ENCODE measurements around the gene NCCRP1. TPM values are rescaled to one million over a fixed set of nuclear protein-coding genes. Genes with fewer than 3 reads are reported as not detected.
A peak's percentile ranks its signal among the peaks of the same experiment; 100 is the strongest.

NCCRP1 gene
- total RNA-seq, 2 donors from 2014 or later, result 0.27 TPM; not detected in 1

DNA sequence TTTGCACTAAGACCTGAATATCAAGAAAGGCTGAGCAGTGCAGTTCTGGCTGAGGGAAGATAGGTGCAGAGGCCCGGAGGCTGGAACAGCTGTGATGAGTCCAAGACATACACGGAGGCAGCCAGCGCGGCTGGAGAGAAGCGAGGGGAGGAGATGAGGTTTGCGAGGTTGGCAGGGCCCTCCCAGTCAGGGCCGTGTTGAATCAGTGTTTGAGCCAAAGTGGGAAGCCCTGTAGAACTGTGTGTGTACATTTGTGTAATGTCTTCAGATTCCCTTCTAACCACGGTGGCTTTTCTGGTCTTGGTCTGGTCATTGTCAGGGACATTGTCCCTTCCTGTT lies 36.3 kb upstream of the NCCRP1 start:
- no peak overlapping the region for H3K4me3 ChIP-seq
- no peaks in the 10 kb centered on the region for H3K9me3 ChIP-seq
- DNase-seq (ENCODE audit: low spot score) (peak; percentile 30), ATAC-seq (ENCODE audit: insufficient number of reproducible peaks, low FRiP score, low read depth) (peak; percentile 78)
- no peaks in the 10 kb centered on the region for H3K27me3 ChIP-seq (replicated peaks; ENCODE audit: insufficient read depth)
- peak overlapping the region; percentile 40 to 45 for H3K27ac ChIP-seq
- TF ChIP-seq, protein P1, sequence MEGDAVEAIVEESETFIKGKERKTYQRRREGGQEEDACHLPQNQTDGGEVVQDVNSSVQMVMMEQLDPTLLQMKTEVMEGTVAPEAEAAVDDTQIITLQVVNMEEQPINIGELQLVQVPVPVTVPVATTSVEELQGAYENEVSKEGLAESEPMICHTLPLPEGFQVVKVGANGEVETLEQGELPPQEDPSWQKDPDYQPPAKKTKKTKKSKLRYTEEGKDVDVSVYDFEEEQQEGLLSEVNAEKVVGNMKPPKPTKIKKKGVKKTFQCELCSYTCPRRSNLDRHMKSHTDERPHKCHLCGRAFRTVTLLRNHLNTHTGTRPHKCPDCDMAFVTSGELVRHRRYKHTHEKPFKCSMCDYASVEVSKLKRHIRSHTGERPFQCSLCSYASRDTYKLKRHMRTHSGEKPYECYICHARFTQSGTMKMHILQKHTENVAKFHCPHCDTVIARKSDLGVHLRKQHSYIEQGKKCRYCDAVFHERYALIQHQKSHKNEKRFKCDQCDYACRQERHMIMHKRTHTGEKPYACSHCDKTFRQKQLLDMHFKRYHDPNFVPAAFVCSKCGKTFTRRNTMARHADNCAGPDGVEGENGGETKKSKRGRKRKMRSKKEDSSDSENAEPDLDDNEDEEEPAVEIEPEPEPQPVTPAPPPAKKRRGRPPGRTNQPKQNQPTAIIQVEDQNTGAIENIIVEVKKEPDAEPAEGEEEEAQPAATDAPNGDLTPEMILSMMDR (IDR thresholded peaks at IDR 0.05), result no peak
- peaks cover 25 to 48% of the 10 kb centered on the region in 2 donors for H3K4me1 ChIP-seq (ENCODE audit: control insufficient read depth in 1 of 2, low read depth in 2 of 2)
- no peaks in the 10 kb centered on the region for H3K36me3 ChIP-seq

GRCh38 chr19:39160889-39161672 lies 35.7 kb upstream of the NCCRP1 start:
- DNase-seq (ENCODE audit: low spot score) (no peak), ATAC-seq (ENCODE audit: insufficient number of reproducible peaks, low FRiP score, low read depth) (no peak)
- Histone ChIP-seq H3K4me1 (ENCODE audit: control insufficient read depth in 1 of 2, low read depth in 2 of 2) (peaks cover 25 to 51% of the 10 kb centered on the region in 2 donors), H3K27me3 (replicated peaks; ENCODE audit: insufficient read depth) (no peaks in the 10 kb centered on the region), H3K36me3 (no peaks in the 10 kb centered on the region), H3K27ac (peak overlapping the region; percentile 40 to 45), H3K4me3 (no peak overlapping the region), H3K9me3 (no peaks in the 10 kb centered on the region)
- TF ChIP-seq, protein P1 (IDR thresholded peaks at IDR 0.05), result no peak

DNA sequence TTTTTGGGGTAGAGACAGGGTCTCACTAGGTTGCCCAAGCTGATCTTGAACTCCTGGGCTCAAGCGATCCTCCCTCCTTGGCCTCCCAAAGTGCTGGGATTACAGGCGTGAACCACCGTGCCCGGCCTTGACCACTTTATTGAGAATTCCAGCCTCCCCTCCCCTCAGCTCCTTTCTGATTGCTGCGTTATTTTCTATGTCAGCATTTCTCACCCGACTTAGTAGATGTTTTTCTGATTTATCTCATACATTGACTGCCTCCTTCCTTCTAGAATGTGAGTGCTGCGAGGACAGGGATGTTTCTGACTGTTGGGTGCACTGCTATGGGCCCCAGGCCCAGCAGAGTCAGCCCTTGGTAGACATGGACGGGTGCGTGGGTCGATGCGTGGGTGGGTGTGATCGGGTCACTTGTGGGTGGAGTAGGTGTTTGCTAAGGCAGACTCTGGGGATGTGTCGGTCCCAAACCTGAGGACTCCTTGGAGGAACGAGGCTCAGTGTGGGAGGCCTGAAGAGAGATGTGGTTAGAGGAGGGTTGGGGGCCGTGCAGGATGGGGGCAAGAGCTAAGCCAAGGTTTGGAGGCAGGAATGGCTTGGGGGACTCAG lies 34.2 kb upstream of the NCCRP1 start:
- H3K9me3 ChIP-seq, result no peaks in the 10 kb centered on the region
- TF ChIP-seq, protein P1 (IDR thresholded peaks at IDR 0.05), result no peak
- H3K4me3 ChIP-seq, result no peak overlapping the region
- H3K27ac ChIP-seq, result no peak overlapping the region
- ATAC-seq (ENCODE audit: insufficient number of reproducible peaks, low FRiP score, low read depth) (no peak), DNase-seq (ENCODE audit: low spot score) (no peak)
- H3K27me3 ChIP-seq (replicated peaks; ENCODE audit: insufficient read depth), result no peaks in the 10 kb centered on the region
- peaks cover 19 to 51% of the 10 kb centered on the region in 2 donors for H3K4me1 ChIP-seq (ENCODE audit: control insufficient read depth in 1 of 2, low read depth in 2 of 2)
- H3K36me3 ChIP-seq, result no peaks in the 10 kb centered on the region

DNA sequence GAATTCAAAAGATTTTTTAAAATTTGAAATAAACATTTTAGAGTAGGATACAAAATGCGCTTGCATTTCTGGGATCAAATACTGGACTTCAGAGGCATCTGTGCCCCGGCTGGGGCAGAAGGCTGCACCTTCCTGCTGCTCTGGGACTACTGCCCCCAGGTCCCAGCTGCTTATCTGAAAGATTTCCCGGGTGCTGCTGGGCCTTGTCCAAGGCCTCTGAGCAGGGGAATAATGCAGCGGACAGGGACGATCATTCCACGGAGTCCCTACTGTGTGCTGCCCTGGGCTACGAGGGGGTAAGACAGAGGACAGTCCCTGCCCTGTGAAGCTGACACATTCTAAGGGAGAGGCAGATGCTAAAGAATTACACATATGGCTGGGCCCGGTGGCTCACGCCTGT lies 33.1 kb upstream of the NCCRP1 start:
- TF ChIP-seq, protein P1 (IDR thresholded peaks at IDR 0.05), result no peak
- H3K27ac ChIP-seq, result no peak overlapping the region
- H3K36me3 ChIP-seq, result no peaks in the 10 kb centered on the region
- no peak overlapping the region for H3K4me3 ChIP-seq
- H3K9me3 ChIP-seq, result no peaks in the 10 kb centered on the region
- peaks cover 16 to 43% of the 10 kb centered on the region in 2 donors for H3K4me1 ChIP-seq (ENCODE audit: control insufficient read depth in 1 of 2, low read depth in 2 of 2)
- H3K27me3 ChIP-seq (replicated peaks; ENCODE audit: insufficient read depth), result no peaks in the 10 kb centered on the region
- DNase-seq (ENCODE audit: low spot score) (no peak), ATAC-seq (ENCODE audit: insufficient number of reproducible peaks, low FRiP score, low read depth) (no peak)

DNA sequence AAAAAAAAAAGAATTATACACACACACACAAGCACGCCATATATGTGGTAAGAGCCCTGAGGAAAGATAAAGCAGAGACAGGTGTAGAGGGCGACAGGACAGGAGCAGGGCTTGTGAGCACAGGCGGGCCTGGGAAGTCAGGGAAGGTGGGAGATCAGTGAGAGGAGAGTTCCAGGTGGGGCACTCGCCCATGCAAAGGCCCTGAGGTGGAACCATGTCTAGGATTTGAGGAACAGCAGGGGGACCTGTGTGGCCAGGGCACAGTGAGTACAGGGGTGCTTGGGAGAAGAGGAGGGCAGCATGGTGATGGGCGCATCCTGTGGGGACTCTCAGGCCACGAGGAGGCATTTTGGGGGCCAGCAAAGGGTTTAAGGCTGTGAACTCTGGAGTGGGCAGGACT lies 32.5 kb upstream of the NCCRP1 start:
- no peaks in the 10 kb centered on the region for H3K27me3 ChIP-seq (replicated peaks; ENCODE audit: insufficient read depth)
- no peak for ATAC-seq (ENCODE audit: insufficient number of reproducible peaks, low FRiP score, low read depth)
- TF ChIP-seq, protein P1 (IDR thresholded peaks at IDR 0.05), result no peak
- no peaks in the 10 kb centered on the region for H3K36me3 ChIP-seq
- H3K4me1 ChIP-seq (ENCODE audit: control insufficient read depth in 1 of 2, low read depth in 2 of 2), result peaks cover 16 to 41% of the 10 kb centered on the region in 2 donors
- H3K4me3 ChIP-seq, result no peak overlapping the region
- H3K9me3 ChIP-seq, result no peaks in the 10 kb centered on the region
- H3K27ac ChIP-seq, result no peak overlapping the region
- DNase-seq (ENCODE audit: low spot score), result no peak

All from thoracic aorta (tissue), 2 donors.